Hypothalamus (tissue), 51 donors: ENCODE data around the gene NPFFR1.

Source experiments
- DNase-seq, 51 donors: peaks; one replicate each; lab custom pipeline; 2025; lab: John Stamatoyannopoulos, UW

NPFFR1 gene, protein sequence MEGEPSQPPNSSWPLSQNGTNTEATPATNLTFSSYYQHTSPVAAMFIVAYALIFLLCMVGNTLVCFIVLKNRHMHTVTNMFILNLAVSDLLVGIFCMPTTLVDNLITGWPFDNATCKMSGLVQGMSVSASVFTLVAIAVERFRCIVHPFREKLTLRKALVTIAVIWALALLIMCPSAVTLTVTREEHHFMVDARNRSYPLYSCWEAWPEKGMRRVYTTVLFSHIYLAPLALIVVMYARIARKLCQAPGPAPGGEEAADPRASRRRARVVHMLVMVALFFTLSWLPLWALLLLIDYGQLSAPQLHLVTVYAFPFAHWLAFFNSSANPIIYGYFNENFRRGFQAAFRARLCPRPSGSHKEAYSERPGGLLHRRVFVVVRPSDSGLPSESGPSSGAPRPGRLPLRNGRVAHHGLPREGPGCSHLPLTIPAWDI

DNA sequence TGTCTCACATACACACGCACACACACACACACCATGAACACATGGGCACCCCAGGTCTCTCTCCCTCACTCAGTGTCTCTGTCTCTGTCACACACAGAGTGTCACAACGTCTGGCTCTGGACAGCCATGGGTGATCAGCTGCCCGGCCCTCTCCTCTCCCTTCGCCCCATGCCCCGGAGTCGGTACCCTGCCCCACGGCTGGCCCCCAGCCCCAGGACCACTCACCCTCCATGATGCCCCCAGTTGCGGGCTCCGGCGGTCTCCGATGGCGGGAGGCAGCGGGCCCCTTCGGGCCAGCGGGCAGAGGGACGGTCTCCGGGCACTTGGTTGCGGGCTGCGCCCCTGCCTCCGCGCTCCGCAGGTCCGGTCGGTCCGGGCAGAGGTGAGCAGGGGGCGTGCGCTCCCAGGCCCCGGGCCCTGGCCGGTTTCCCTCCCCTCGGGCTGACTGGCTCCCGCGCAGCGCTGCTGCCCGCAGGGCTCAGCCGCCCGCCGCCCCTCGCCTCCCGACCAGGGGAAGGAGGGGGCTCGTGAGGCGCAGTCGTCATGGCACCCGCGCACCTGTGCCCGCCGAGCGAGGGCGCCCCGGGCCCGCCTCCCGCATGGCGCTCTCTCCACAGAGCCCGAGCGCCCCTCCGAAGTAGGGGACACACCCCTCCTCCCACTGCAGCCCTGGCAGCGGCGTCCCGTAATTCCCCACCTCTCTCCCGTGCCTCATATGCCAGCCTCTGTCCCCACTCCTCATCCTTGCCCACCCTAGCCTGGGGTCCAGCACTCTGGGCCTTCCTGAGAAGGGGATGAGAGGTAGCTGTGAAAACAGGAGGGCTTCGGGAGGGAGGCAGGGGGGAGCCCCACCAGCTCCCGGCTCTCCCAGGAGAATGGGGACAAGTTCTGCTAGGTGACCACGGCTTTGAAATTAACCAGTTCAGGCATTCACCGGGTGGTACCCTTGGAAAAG, at the start of gene NPFFR1:
Gene NPFFR1, minus strand, starts transcription at position 560 of the 955 bp plus-strand sequence. Its CDS starts 328 bp downstream, at position 232.
- DNase-seq: peak in 11 of 51 donors; percentile 5 to 48 (median 20)

DNA sequence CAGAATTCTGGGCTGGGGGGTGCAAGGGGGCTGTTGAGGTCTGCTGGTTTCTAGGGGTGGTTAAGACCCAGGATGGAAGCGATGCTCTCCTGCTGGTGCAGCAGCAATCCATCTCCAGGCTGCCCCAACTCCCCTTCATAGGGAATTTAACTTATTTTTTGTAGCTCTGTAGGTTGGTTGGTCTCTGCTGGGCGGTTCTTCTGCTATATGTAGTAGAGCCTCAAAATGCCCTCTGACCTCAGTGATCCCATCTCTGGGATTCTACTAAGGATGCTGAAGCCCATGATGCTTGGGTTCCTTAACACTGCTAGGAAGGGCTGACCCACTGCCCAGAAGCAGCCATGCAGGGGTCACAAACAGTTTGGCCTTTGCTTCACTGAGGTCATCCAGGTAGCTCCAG, 49.5 kb upstream of the NPFFR1 start:
- no peak for DNase-seq

DNA sequence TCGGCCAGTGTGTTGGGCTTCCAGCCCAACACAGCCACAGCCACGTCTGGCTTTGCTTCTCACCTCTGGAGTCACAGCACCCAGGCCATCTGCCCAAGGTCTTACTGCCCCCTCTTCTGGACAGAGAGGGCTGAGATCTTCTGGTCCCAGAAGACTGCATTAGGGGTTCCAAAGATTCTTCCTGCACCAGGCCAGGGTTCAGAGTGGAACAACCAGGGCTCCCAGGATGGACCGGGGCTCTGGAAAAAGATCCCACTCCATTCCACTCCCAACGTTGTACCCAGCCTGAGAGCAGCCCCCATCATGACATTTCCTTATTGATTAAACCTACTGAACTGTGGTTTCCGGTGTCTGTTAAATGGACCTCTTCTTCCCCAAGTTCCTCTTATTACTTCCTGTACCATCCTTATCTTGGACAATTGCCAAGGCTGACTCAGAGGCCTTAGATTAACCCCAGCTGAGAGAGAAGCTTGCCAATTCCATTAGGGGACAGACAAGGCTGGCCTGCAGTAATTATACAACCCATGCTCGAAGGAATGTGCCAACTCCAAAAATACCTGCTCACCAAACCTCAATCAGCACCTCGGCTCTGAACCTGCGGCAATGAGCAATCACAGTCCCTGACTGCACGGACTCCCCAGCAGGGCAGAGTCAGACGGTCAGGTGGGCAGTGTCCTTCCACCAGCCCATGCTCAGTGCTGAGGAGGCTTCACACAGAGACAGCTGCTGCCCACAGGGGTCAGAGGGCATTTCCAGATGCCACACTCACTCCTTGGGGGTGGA, 47.9 kb upstream of the NPFFR1 start:
- DNase-seq: peak in 13 of 51 donors; percentile 15 to 69 (median 35)

DNA sequence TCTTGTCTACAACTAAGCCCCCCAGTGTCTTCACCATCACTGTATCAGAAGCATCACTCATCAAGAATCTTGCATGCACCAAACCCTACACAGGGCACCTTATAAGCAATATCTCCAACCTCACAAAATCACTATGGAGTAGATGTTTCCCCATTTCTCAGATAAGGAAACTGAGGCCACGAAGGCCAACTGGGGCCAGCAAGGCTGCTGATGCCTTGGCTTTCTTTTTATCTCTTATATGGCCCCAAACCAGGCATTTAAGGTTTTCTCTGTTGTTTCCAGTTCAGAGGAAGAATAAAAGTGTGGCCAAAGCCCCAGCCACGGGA, 47.3 kb upstream of the NPFFR1 start:
- no peak for DNase-seq

DNA sequence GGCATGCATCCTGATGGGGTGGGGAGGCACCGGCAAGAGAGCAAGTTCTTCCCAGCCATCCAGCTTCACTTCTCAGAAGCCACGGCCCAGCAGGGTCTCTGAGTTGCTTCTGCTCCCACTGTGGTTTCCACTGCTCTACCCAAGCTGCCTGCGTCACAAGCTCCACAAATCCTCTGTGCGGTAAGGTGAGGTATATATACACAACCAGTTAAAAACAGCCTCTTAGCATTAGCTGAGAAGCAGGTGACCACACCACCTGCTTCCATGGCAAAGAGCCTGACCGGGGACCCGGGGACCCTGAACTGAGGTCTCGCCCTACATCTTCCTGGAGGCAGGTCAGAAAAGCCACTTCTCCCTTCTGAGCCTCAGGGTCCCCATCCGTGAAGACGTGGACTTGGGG, 46.9 kb upstream of the NPFFR1 start:
- DNase-seq: no peak

DNA sequence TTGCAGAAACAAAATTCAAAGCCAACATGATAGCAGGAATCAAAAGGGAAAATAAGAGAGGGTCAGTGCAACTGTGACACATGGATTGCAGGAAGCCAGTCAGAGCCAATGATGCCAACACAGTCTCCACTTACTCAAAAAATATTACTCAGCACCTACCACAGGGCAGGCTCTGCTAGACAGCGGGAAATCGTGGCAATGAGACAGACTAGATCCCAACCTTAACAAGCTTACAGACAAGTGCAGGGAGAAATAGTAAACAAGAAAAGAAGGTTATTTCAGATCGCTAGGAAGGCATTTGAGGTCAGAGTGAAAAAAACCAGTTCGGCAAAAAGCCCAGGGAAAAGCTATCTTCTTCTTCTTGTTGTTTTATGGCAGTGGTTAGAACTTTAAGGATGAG, 45.2 kb upstream of the NPFFR1 start:
- DNase-seq: no peak

DNA sequence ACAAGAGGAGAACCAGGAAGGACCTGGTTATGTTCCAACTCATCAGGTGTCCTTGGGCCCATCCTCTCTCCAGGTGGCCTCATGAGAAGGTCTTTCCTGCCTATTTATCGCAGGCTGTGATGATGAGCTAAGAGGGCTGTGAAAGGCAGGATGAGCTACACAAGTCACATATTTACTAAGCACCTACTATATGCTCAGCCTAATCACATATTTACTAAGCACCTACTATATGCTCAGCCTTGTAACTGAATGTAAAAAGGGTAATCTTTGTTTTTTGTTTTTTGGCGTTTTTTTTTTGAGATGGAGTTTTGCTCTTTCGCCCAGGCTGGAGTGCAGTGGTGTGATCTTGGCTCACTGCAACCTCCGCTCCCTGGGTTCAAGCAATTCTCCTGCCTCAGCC, 44.2 kb upstream of the NPFFR1 start:
- DNase-seq: no peak

DNA sequence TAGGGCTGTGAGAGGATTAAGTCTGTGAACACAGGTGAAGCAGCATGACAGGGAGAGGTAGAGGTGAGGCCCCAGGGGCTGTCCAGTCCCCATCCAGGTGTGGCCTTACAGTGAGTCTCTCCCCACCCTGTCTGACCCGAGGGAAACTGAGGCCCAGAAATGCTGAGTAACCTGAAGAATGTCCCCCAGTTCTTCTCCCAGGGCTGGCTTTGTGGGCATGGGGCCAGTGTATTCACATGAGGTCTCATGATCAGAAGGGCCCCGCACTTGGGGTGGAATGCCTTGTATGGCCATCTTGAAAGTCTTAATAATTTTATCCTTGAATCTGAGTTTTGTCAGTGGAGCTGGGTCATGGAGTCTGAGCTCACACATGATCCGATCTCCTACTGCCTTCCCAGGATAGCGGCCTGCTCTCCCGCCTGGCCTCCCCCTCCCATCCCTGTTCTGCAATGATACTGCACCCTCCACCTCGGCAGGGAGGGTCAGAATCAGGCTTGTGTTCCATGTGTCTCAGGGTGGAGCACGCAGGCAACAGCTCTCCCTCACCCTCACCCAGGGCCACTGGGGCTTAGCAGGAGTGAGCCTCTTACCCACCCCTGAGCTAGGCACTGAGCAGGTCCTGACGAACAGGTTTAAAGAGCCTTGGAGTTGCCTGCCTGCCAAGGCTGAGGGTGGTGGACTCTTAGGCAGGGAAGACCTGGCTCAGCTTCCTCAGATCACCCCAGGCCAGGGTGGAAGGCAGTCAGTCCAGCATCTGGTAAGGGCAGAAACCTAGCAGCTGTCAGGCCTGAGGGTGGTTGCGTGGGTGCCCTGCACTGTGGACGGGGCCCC, 41.4 kb upstream of the NPFFR1 start:
- no peak for DNase-seq

DNA sequence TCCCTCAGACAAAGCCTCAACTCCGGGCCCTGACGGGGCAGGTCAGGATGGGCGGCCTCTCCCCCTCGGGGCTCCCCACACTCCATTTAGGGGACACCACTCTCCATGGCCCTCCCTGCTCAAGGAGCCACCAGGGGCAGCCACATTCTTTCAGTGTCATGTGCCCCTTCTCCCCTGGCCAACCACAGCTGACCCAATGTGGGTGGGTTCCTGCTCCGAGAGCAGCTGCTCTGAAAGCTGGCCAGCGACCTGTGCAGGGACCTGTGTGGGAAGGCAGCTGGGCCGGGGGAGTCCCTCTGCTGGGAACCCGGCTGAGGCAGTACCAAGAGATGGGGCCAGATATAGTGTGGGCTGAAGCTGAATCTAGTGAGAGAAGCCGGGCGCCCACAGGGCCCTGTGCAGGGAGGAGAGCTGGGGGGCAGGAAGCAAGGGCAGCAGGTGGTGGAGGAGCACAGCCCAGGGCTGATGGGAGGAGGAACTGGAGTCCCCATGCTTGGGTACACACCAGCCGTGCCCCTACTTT, 40.6 kb upstream of the NPFFR1 start:
- no peak for DNase-seq

DNA sequence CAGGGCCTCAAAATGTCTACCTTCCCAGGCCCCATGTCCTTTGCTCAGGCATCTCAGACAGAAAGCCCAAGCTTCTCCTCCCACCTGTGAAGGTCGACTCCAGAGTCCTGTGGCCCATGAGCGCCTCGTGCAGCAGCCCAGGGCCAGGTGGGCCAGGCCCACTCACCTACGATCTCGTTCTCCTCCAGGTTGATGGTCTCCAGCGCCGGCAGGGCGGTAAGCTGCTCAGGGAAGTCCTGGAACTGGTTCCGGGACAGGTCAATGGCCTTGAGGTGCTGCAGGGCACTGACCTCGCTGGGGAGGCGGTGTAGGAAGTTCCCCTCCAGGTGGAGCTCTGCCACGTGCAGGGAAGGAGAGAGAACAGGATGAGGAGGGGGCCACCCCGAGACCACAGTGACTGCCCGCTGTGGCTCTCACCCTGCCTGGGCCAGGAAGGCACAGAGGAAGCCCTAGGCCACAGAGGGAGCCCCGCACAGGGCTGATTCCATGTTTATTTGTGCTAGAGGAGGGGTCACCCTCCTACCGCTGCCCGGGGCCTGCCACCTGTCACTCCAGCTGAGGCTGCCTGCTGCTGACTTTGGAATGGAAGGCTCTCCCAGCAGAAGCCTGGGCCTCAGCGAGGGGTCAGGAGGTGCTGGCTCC, 40.0 kb upstream of the NPFFR1 start:
- no peak for DNase-seq

DNA sequence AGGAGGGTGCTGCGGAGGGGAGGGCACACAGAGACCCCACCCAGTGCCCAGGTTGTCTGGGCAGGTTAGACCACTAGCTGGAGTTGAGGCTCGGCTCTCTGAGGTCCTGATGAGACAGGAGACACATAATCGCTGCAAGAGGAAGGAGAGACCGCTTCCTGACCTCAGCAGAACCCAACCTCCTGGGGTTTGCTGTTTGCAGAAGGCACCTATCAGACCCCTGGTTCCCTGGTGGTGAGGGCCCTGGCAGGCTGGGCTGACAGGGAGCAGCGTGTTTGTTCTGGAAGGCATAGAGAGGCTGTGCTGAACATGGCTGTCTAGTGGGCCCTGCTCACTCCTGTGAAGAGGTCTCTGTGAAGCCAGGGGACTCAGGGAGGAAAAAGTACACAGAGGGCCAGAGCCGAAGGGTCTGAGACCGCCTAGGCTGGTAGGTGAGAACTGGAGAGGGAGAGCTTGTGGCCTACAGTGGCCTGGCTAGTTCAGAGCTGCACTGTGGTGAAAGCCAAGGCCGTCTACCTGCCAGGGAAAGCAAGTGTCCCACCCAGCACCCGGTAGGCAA, 39.4 kb upstream of the NPFFR1 start:
- no peak for DNase-seq

DNA sequence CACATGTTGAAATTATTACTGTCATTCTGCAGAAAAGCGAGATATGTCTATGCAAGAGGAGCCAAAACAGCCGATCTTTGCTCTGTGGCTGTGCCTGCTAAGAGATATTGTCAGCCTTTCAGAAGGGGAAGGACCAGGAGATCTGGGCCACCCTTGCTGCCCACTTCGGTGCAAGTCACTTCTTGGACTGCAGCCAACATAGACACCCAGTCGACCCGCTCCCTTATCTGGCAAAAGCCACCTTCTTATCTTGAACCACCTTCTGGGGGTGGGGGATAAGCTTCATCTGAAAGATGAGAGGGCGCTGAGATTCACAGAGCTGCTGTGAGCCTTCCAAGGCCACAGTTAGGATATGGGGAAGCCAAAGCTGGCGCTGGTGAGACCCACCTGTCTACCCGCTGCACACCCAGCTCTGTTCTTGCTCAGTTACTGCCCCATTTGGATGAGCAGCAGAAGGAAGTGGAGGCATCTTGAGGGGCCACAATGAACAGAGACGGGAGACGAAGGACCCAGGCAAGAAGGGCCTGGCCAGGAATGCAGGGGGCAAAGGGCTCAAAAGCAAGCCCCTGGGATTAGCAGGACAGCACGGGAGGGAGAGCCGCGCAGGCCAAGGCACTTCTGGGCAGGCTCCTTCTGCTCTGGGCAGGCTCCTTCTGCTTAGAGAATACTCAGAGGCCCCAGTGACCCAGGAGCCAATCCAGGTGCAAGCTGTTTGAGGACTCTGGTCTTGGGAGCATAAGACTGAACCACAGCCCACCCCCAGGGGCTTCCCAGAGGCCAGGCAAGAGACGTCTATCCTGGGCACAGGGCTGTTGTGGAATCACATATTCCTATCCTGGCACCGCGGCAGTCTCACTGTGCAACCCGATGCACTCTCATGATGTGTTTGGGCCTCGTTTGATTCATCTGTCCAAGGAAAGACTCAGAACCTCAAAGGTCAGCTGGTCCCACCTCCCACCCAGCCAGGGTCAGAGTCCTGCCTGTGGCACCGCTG, 38.4 kb upstream of the NPFFR1 start:
- no peak for DNase-seq

DNA sequence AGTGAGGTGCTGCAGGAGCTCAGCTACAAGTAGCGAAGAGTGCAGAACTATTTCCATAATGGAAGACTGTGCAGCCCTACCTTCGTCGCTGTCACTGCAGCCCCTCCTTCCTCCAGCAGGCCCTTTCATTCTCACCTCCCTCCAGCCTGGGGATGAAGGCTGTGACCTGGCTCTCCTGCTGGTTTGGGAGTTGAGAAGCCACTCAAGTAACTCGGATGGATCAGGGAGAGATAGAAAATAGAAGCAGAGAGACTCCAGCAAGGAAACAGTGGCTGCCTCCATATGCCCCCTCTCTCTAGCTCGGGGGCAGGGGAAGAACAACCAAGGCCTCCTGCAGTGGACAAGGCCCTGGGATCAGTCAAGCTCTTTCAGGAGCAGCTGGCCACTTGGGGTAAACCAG, 37.4 kb upstream of the NPFFR1 start:
- DNase-seq: no peak

DNA sequence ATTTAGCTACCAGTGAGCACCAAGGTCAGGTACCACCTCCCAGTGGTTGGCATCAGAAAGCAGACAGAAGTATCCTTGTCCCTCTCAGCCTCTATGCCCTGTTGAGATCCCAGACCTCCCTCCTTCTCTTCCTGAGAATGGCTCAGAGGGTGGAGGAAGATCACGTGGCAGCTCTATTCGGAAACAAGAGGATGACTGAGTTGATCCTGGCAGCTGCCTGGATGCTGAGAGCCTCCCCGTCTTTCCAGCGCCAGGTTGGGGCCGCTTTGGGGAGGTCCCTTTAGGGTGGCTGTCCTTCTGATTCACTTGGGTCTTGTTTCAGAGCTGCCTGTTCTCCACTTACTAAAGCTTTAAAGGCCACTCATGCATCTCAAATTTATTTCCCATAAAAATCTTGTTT, 36.9 kb upstream of the NPFFR1 start:
- DNase-seq: peak in 3 of 51 donors; percentile 12 to 21 (median 19)

DNA sequence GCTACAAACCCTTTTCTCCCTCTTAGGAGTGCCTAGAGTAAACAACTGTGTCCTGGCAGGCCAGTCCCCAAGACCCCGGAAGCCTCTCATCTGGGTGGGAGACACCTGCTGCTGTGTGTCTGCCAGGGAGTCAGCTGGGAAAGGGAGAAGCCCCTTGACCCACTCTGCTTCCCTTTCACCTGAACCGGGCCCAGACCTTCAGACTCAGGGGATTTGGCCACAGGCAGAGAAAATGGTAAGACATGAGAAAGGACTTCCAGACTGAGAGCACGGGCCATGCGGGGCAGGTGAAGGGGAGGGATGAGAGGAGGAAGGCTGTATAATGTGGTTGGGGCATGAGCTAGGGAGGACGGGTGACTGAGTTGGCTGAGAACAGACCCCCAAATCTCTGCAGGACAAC, 36.0 kb upstream of the NPFFR1 start:
- no peak for DNase-seq

DNA sequence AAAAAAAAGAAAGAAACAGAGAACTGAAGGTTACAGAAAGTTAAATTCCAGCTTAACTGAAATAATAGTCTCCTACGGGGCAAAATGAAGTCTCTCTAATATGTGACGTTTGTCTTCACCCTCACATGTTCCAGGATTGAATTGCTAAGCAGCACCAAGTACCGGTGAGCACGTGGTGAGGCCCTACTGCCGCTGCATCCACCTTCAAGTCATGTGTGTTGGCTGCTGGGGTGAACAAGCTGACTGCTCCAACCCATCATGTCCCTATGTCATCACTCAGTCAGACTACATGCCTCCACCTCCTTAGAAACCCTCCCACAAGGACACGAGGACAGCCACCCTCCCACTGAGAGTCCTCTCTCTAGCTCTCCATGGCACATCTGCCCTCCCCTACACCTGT, 35.4 kb upstream of the NPFFR1 start:
- DNase-seq: no peak

DNA sequence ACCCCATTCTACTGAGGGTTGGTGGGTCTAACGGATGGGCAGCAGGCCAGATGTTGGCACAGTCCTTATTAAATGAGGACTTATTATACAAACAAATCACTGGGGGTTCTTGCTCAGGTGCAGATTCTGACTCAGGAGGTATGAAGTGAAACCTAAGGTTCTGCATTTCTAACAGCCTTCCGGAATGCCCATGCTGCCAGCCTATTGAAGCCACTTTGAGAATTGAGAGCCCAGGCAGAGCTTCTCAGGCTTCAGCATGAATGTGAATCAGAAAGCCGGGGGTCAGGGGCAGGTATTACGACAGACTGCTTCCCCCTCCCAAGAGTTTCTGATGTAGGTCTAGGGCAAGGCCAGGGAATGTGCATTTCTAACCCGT, 34.1 kb upstream of the NPFFR1 start:
- no peak for DNase-seq
